A549 (cell line): Measurements from ENCODE around the gene KATNIP. TPM values are rescaled to one million over a fixed set of nuclear protein-coding genes. Genes with fewer than 3 reads are reported as not detected.

Source experiments
- ATAC-seq, 2 experiments: fragments of 200-7000 bp in 1 of 2; fragments of >200 bp in 1 of 2; cut with Nextera tagmentation in 1 of 2; cut with Tn5 transposase in 1 of 2; 3 replicates each; pipeline versions ENCODE4 v1.8.0 to v1.9.1; 2018 to 2020; ENCODE audit warnings: mild to moderate bottlenecking in 1 of 2, moderate library complexity in 1 of 2
- CTCF ChIA-PET: fragments of 300-600 bp; sonication (Branson Sonifier 250); formaldehyde crosslinking; extraction: SDS; loops from one replicate; lab custom pipeline; 2021; ENCODE audit warnings: antibody characterized with exemption, inconsistent platforms; lab: Yijun Ruan, JAX
- POLR2A ChIA-PET: fragments of 350-600 bp; formaldehyde crosslinking; extraction: SDS; loops from one replicate; lab custom pipeline; 2021; ENCODE audit warnings: antibody characterized with exemption, inconsistent platforms; lab: Yijun Ruan, JAX
- DNase-seq, 2 experiments: peaks; one replicate each; pipeline versions ENCODE4 v3.0.0 to v3.0.0-alpha.2; 2011 to 2016; ENCODE audit warnings: low read depth in 1 of 2, low spot score in 1 of 2
- FAIRE-seq: peaks from 2 replicates; lab custom pipeline; 2011; peaks lifted over from hg19 to GRCh38; lab: Jason Lieb, UNC
- H3K27ac ChIP-seq, 2 experiments: fragments of >200 bp; sonication (Bioruptor Twin); formaldehyde crosslinking; 3 replicates each; pipeline ENCODE4 v1.5.1; 2016 to 2017
- H3K4me1 ChIP-seq: fragments of >200 bp; sonication (Bioruptor Twin); formaldehyde crosslinking; 3 replicates; pipeline ENCODE4 v1.6.1; 2016
- H3K4me2 ChIP-seq: fragments of >200 bp; sonication (Bioruptor Twin); formaldehyde crosslinking; 3 replicates; pipeline ENCODE4 v1.6.1; 2016
- H3K4me3 ChIP-seq: fragments of >200 bp; sonication (Bioruptor Twin); formaldehyde crosslinking; 3 replicates; pipeline ENCODE4 v1.5.1; 2016
- H3K9me3 ChIP-seq: fragments of >200 bp; sonication (Bioruptor Twin); formaldehyde crosslinking; 3 replicates; pipeline ENCODE4 v1.6.1; 2016
- EHF ChIP-seq: fragments of 250-450 bp; sonication (Bioruptor Pico); IDR thresholded peaks from 2 replicates; pipeline ENCODE4 v1.5.0; 2020; ENCODE audit warnings: mild to moderate bottlenecking
- HDAC2 ChIP-seq: fragments of 200-600 bp; sonication (generic); IDR thresholded peaks from 2 replicates; pipeline ENCODE4 v1.6.1; 2016
- HOXA7 ChIP-seq: fragments of 250-450 bp; sonication (Bioruptor Pico); IDR thresholded peaks from 2 replicates; pipeline ENCODE4 v1.5.0; 2020; ENCODE audit warnings: mild to moderate bottlenecking, moderate library complexity
- HOXB5 ChIP-seq: fragments of 250-450 bp; sonication (Bioruptor Pico); IDR thresholded peaks from 2 replicates; pipeline ENCODE4 v1.5.0; 2020; ENCODE audit warnings: mild to moderate bottlenecking, moderate library complexity
- JUNB ChIP-seq: fragments of >200 bp; sonication (Bioruptor Twin); formaldehyde crosslinking; IDR thresholded peaks from 2 replicates; pipeline ENCODE4 v1.6.1; 2016
- NFE2L2 ChIP-seq: fragments of 150-350 bp; conservative IDR thresholded peaks from 2 replicates; pipeline ENCODE4 v1.6.1; 2014; ENCODE audit warnings: low read length
- NPAS2 ChIP-seq: fragments of 250-450 bp; sonication (Bioruptor Pico); IDR thresholded peaks from 2 replicates; pipeline ENCODE4 v1.8.0; 2022; ENCODE audit warnings: mild to moderate bottlenecking, moderate library complexity, borderline replicate concordance
- NR3C1 ChIP-seq: fragments of >200 bp; sonication (Bioruptor Twin); formaldehyde crosslinking; IDR thresholded peaks from 3 replicates; pipeline ENCODE4 v1.6.1; 2017
- PHF8 ChIP-seq: fragments of 200-600 bp; sonication (generic); IDR thresholded peaks from 2 replicates; pipeline ENCODE4 v1.6.1; 2016; ENCODE audit warnings: low read depth, mild to moderate bottlenecking, antibody characterized with exemption, moderate library complexity, borderline replicate concordance
- RAD21 ChIP-seq, 2 experiments: fragments of >200 bp in 1 of 2; sonication (Bioruptor Twin) in 1 of 2; formaldehyde crosslinking in 1 of 2; IDR thresholded peaks in 1 of 2; conservative IDR thresholded peaks in 1 of 2; 2 replicates in 1 of 2; 3 replicates in 1 of 2; pipeline ENCODE4 v1.6.1; 2012 to 2018; ENCODE audit warnings: inconsistent platforms in 1 of 2
- RCOR1 ChIP-seq: fragments of 150-350 bp; IDR thresholded peaks from 2 replicates; pipeline ENCODE4 v1.6.1; 2014; ENCODE audit warnings: antibody characterized with exemption, low read length, low read depth
- RFX5 ChIP-seq: fragments of 450-650 bp; IDR thresholded peaks from 2 replicates; pipeline ENCODE4 v1.7.1; 2014; ENCODE audit warnings: antibody characterized with exemption, mild to moderate bottlenecking, moderate library complexity
- SREBF2 ChIP-seq: fragments of 450-650 bp; IDR thresholded peaks from 2 replicates; pipeline ENCODE4 v1.6.1; 2014; ENCODE audit warnings: mild to moderate bottlenecking, moderate library complexity
- ZFP36 ChIP-seq: fragments of 450-650 bp; IDR thresholded peaks from 2 replicates; pipeline ENCODE4 v1.6.1; 2014; ENCODE audit warnings: borderline replicate concordance; ENCODE audit not compliant: partially characterized antibody
- ZSCAN20 ChIP-seq: fragments of 250-450 bp; sonication (Bioruptor Pico); IDR thresholded peaks from 2 replicates; pipeline ENCODE4 v1.8.0; 2022; ENCODE audit warnings: mild to moderate bottlenecking, moderate library complexity
- WGBS: methylation state at CpG from one replicate; pipeline ENCODE4 v1.1.6; 2017; ENCODE audit errors: missing lambda C conversion rate; 5-methylcytosine and 5-hydroxymethylcytosine counted together
- polyA plus RNA-seq, 4 experiments: library from polyadenylated mRNA; depleted of rRNA in 3 of 4; stranded (reverse); fragments of >200 nt; fragmentation: RNase III in 1 of 4; extraction: RNeasy Plus Mini Kit Qiagen cat#74134 plus additional on column Dnase treatment in 1 of 4; gene quantifications; 2 replicates in 3 of 4; 3 replicates in 1 of 4; pipeline ENCODE4 v1.2.3, GENCODE V29; 2011 to 2017
- TF ChIP-seq, protein P1 (sequence below): fragments of 250-450 bp; sonication (Bioruptor Pico); IDR thresholded peaks from 2 replicates; pipeline ENCODE4 v1.5.0; 2020; ENCODE audit warnings: low read depth, mild to moderate bottlenecking, moderate library complexity
- TF ChIP-seq, protein P2 (sequence below): fragments of >200 bp; sonication (Bioruptor Twin); formaldehyde crosslinking; IDR thresholded peaks from 2 replicates; pipeline ENCODE4 v1.6.1; 2016
- TF ChIP-seq, protein P3 (sequence below): IDR thresholded peaks from 2 replicates; pipeline ENCODE4 v1.6.1; 2012; ENCODE audit warnings: low read depth, borderline replicate concordance
- TF ChIP-seq, protein P4 (sequence below): fragments of >200 bp; sonication (Bioruptor Twin); formaldehyde crosslinking; IDR thresholded peaks from 3 replicates; pipeline ENCODE4 v1.6.1; 2016

Gene KATNIP
- polyA plus RNA-seq, 2 of the 4 experiments (the other 2 are of a cell fraction): 12.8 to 27.1 TPM

DNA sequence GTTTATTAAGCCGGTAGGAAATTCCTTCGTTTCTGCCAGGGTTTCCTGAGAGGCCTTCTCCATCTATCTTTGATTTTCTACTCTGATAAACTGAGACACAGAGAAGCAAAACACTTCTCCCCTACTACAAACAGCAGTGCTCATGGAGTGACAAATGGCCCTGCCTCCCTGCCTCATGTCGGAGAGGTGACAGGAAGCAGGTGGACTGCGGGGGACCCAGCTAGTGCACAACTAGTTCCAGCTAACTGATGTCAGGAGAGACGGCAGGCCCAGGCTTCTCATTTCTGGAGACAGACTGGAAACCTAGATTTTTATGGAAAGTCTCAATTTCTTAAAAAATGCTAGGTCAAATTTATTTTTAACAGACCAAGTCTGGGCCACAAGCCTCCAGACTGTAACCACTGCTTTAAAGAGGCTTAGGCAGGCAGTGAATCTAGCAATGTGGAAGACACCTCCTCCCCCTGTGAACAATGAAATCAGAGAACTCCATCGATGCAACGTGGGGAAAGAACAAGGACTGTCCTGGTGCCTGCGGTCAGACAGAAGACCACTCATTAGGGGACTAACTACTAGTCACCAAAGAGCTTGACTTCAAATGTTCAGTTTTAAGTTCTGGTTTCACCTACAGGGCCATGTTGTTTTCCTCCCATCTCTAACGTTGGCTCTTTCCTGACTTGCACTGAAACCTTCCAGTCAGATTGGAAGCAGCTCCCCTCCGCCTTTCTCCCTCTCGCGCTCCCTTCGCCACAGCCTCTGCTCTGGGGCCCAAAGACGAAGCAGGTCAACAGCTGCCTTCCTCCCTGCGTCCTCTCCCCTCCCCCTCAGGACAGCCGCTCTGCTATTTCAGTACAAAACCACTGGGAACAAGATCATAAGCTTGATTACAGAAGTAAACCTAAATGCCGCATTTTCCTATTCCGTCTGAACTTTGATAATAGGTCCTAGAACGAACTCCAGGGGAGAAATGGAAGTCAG, 17.8 kb upstream of the KATNIP start:
- DNase-seq (no peak), FAIRE-seq (no peak), ATAC-seq (no peak)
- TF ChIP-seq JUNB: no peak
- TF ChIP-seq SREBF2: no peak
- no peak for TF ChIP-seq EHF (CRISPR knock-in tag)
- TF ChIP-seq, protein P1, sequence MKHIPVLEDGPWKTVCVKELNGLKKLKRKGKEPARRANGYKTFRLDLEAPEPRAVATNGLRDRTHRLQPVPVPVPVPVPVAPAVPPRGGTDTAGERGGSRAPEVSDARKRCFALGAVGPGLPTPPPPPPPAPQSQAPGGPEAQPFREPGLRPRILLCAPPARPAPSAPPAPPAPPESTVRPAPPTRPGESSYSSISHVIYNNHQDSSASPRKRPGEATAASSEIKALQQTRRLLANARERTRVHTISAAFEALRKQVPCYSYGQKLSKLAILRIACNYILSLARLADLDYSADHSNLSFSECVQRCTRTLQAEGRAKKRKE (CRISPR knock-in tag): no peak
- no peak for TF ChIP-seq NFE2L2
- TF ChIP-seq, protein P2, sequence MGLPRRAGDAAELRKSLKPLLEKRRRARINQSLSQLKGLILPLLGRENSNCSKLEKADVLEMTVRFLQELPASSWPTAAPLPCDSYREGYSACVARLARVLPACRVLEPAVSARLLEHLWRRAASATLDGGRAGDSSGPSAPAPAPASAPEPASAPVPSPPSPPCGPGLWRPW: no peak
- TF ChIP-seq ZSCAN20 (CRISPR knock-in tag): no peak
- no peaks in the 10 kb centered on the region for H3K4me1 ChIP-seq
- 95% methylated on average over 19 of the region's 19 CpGs for WGBS
- no peak overlapping the region for H3K27ac ChIP-seq
- H3K9me3 ChIP-seq: no peaks in the 10 kb centered on the region
- no peak overlapping the region for H3K4me3 ChIP-seq
- POLR2A ChIA-PET: no interaction called here
- CTCF ChIA-PET: interaction anchor here (1.7 to 2.6 kb wide), 2 partner anchors 16 to 108 kb away, joined by 3 to 11 read pairs; no protein-coding TSS in a partner anchor
- H3K4me2 ChIP-seq: no peak overlapping the region

DNA sequence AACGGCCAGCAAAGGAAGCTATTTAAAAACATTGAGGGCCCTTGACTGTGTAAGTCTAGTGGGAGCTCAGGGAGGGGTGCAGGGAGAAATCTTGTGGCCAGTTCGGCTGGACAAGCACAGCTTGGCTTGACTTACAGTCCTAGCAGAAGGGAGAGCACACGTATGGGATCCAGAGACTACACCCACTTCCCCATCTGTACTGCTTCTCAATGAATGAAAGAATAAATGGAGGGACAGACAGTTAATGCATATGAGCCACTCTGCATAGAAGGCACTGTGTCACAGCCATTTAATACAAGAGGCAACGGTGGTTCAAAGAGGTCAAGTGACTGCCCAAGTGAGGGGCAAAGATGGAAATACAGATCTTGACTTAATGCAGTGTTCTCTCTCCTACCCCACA, 15.7 kb upstream of the KATNIP start:
- Histone ChIP-seq H3K4me2 (no peak overlapping the region), H3K4me1 (no peaks in the 10 kb centered on the region)
- DNase-seq: no peak
- ATAC-seq: no peak
- TF ChIP-seq, protein P1 (CRISPR knock-in tag): no peak
- TF ChIP-seq NPAS2: no peak
- TF ChIP-seq NR3C1: no peak
- TF ChIP-seq, protein P2: no peak
- TF ChIP-seq SREBF2: no peak
- TF ChIP-seq EHF (CRISPR knock-in tag): no peak
- no peak for TF ChIP-seq HOXA7 (CRISPR knock-in tag)
- TF ChIP-seq, protein P3, sequence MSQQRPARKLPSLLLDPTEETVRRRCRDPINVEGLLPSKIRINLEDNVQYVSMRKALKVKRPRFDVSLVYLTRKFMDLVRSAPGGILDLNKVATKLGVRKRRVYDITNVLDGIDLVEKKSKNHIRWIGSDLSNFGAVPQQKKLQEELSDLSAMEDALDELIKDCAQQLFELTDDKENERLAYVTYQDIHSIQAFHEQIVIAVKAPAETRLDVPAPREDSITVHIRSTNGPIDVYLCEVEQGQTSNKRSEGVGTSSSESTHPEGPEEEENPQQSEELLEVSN: no peak
- TF ChIP-seq, all 56 proteins: peak for 0
- no peak overlapping the region for H3K27ac ChIP-seq
- no peaks in the 10 kb centered on the region for H3K9me3 ChIP-seq
- no peak overlapping the region for H3K4me3 ChIP-seq
- WGBS: 93% methylated on average over 4 of the region's 4 CpGs
- ChIA-PET CTCF (no interaction called here), POLR2A (no interaction called here)
- no peak for FAIRE-seq

DNA sequence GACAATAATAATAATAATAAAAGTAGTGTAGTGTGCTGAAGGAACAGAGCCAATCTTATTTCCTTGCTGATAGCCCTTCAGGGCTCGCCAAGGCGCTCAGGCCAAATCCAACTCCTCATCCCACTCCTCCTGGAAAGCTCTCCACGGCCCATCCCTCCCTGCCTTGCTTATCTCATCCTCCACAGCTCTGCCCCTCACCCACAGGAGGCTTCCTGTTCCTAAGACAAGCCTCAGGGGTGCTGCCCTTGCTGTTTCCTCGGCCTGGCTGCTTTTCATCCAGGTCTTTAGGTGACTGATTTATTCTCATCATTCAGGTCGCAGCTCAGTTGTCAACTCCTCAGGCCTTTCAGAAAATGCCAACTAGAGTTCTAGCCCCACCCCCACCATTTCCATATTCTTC, 11.4 kb upstream of the KATNIP start:
- Histone ChIP-seq H3K4me2 (no peak overlapping the region), H3K4me3 (no peak overlapping the region), H3K9me3 (no peaks in the 10 kb centered on the region)
- POLR2A ChIA-PET: no interaction called here
- TF ChIP-seq ZSCAN20 (CRISPR knock-in tag) (no peak), RAD21 (conservative IDR thresholded peaks at IDR 0.05 in 1 of 2, IDR thresholded peaks at IDR 0.05 in 1 of 2) (no peak), RFX5 (no peak)
- TF ChIP-seq, all 56 proteins: peak for 0
- DNase-seq (no peak), ATAC-seq (no peak), FAIRE-seq (no peak)
- H3K27ac ChIP-seq: no peak overlapping the region
- WGBS: 91% methylated on average over 5 of the region's 5 CpGs
- CTCF ChIA-PET: interaction anchor here (1.2 kb wide), 1 partner anchor 15 kb away, joined by 3 read pairs; no protein-coding TSS in a partner anchor
- H3K4me1 ChIP-seq: no peaks in the 10 kb centered on the region

DNA sequence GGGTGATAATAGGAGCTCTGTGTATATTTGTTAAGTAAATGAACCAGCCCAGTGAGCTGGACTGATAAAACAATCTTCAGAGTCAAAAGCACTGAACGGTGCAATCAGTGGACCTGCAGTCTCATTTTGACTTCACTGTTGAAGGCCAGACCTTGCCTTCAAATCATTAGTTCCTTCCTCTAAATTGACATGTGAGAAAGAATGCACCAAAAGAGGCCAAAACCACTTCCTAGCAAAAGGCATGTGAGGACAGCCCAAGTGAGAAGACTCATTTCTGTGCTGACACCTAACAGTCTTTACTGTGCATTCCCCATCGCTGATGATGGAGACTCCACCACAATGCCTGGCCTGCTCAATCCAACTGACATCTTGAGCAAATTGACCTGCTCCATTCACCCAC, 10.8 kb upstream of the KATNIP start:
- H3K4me3 ChIP-seq: no peak overlapping the region
- no peak overlapping the region for H3K27ac ChIP-seq
- ChIA-PET POLR2A (no interaction called here), CTCF (interaction anchor here (1.2 kb wide), 1 partner anchor 14 kb away, joined by 3 read pairs; no protein-coding TSS in a partner anchor)
- FAIRE-seq: no peak
- no peaks in the 10 kb centered on the region for H3K4me1 ChIP-seq
- H3K9me3 ChIP-seq: no peaks in the 10 kb centered on the region
- H3K4me2 ChIP-seq: no peak overlapping the region
- no peak for ATAC-seq
- DNase-seq: no peak
- TF ChIP-seq, protein P4, sequence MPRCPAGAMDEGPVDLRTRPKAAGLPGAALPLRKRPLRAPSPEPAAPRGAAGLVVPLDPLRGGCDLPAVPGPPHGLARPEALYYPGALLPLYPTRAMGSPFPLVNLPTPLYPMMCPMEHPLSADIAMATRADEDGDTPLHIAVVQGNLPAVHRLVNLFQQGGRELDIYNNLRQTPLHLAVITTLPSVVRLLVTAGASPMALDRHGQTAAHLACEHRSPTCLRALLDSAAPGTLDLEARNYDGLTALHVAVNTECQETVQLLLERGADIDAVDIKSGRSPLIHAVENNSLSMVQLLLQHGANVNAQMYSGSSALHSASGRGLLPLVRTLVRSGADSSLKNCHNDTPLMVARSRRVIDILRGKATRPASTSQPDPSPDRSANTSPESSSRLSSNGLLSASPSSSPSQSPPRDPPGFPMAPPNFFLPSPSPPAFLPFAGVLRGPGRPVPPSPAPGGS: no peak
- TF ChIP-seq HOXB5: no peak
- TF ChIP-seq RCOR1: no peak
- TF ChIP-seq ZFP36: no peak
- no peak for TF ChIP-seq PHF8
- TF ChIP-seq NFE2L2: no peak
- no peak for TF ChIP-seq HDAC2
- WGBS: 100% methylated on average over 2 of the region's 2 CpGs
